Fibroblast of skin of right biceps (primary cell): Measurements from ENCODE around the gene DDR1.
"Not testable (repeated sequence)": the region's sequence is repeated elsewhere in the genome, so short reads cannot be mapped to it uniquely, and the experiment has no call there.

Experiments used
- DNase-seq: peaks from one replicate; pipeline ENCODE4 v3.0.0-alpha.2; 2013

Gene DDR1

GRCh38 chr6:30854285-30855040 lies 29.9 kb upstream of the DDR1 start:
- no peak for DNase-seq

- no peak for DNase-seq
These were observed 28.8 kb upstream of the DDR1 start for GRCh38 chr6:30855429-30856075.

- DNase-seq = no peak
These were observed 27.2 kb upstream of the DDR1 start for GRCh38 chr6:30857112-30857511.

- DNase-seq = no peak
These were observed 26.8 kb upstream of the DDR1 start for GRCh38 chr6:30857549-30857948.

- DNase-seq = not testable (repeated sequence)
These were observed 24.6 kb upstream of the DDR1 start for GRCh38 chr6:30859726-30860125.

GRCh38 chr6:30861257-30862048 lies 22.9 kb upstream of the DDR1 start:
- no peak for DNase-seq

GRCh38 chr6:30862156-30862875 lies 22.0 kb upstream of the DDR1 start:
- DNase-seq = no peak

GRCh38 chr6:30864325-30864724 lies 20.0 kb upstream of the DDR1 start:
- DNase-seq = no peak

- DNase-seq = peak; percentile 29
These were observed 15.0 kb upstream of the DDR1 start for GRCh38 chr6:30869241-30869749.

- no peak for DNase-seq
These were observed 13.8 kb upstream of the DDR1 start for GRCh38 chr6:30870546-30870945.

GRCh38 chr6:30871592-30872183 lies 12.6 kb upstream of the DDR1 start:
- no peak for DNase-seq

- DNase-seq = no peak
These were observed 11.1 kb upstream of the DDR1 start for GRCh38 chr6:30873137-30873640.

GRCh38 chr6:30873795-30874194 lies 10.5 kb upstream of the DDR1 start:
- not testable (repeated sequence) for DNase-seq

GRCh38 chr6:30875244-30876038 lies 8.9 kb upstream of the DDR1 start:
- no peak for DNase-seq

- DNase-seq = peak; percentile 59
These were observed 8.1 kb upstream of the DDR1 start for GRCh38 chr6:30876039-30876730.

- peak; percentile 89 for DNase-seq
These were observed 6.7 kb upstream of the DDR1 start for GRCh38 chr6:30877419-30878262.

GRCh38 chr6:30879684-30880427 lies 4.5 kb upstream of the DDR1 start:
- no peak for DNase-seq

GRCh38 chr6:30880698-30881252 lies 3.5 kb upstream of the DDR1 start:
- no peak for DNase-seq
